HG03469 (cell line): Measurements from ENCODE around the gene BACH2.
"Not testable (repeated sequence)": the region's sequence is repeated elsewhere in the genome, so short reads cannot be mapped to it uniquely, and the experiment has no call there.

Experiments
- ATAC-seq: cut with Tn5 transposase; IDR thresholded peaks from one replicate; pipeline ENCODE4 v1.9.1; 2021; ENCODE audit warnings: mild to moderate bottlenecking, moderate library complexity, moderate number of reproducible peaks; ENCODE audit not compliant: unreplicated experiment

The BACH2 gene

DNA sequence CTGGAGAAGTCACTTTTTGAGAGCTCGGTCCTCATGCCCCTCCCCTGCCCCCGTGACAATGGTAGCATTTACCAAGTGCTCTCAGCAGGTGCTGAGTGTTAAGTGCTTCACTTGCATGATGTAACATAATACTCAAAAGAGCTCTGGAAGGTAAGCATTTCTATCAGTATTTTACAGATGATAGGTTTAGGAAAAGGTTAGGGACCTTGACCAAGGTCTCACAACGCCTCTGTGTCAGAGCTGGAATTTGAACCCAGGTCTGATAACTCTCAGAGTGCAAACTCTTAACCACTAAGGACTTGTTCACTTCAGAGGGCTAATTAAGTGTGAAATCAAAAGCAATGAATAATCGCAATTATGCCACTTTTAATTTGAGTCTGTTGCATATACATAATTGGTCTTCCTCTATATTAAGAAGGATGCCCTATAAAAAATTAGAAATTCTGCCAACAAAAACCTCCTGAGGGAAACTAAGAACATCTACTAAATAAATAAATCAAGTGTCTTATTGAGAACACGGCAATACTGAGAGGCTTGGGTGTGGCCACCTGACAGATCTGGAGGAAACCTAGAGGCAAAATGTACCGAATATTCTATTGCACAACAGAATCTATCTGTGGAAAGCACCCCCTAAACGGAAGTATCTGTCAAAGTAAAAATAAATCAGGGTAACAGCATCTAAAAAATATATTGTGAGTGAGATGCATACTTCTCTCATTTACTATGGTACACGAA lies 109.8 kb downstream of the BACH2 start:
- ATAC-seq, result no peak

DNA sequence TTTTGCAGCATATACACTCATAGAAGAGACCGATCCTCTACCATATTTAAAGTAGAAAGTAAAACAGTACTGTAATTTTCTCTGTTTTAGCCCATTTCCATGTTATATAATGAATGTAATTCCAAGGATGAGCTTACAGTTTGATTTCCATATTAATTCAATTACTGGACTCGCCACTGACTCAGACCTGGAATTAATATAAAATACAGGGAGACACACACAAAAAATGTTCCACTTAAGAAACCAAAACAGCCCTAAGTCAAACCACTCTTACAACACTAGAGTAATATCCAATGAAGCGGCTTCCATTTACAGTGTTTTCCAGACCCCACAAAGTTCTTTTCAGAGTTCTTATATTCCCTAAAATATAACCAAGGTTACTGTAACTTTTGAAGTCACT lies 110.6 kb downstream of the BACH2 start:
- ATAC-seq, result no peak

DNA sequence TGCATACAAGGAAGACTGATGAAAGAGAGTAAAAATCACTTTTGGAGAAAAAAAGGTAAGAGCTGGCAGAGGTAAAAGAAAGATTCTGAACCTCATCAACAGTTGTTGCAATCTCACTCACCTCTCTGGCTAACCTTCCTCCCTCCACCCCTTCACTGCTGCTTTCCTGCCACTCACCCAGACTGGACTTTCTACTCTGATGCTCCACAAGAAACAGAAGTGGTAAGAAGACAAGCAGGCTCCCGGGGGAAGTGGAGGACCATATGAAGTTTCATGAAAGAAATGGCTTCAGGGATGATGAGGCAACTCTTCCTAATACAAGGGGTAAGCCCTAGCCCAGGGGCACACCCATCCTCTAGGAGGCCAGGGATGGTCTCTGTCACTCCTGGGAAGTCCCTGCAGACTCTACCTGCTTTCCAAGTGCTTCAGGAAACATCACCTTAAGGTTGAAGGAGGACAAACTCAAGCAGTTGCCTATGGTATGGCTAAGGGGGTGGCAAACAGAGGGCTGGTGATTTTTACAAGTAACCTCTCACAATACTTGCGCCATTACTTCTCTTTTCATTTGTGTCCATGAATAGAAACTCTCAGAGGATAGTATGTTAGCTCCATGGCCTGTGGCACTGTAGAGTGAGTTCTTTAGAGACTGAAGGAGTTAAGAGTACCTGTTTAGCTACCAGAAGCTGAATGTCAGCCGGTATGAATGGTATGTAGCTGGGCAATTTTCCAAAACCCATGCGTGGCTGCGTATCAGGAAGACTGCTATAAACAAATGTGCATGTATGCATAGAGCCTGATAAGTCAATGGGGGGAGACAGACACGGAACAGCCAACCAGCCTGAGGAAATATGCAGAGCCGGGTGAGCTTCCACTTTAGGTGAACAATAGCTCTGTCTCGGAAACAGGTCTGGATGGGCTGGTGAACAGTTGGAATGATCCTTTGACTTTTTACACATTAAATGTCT lies 112.0 kb downstream of the BACH2 start:
- no peak for ATAC-seq

DNA sequence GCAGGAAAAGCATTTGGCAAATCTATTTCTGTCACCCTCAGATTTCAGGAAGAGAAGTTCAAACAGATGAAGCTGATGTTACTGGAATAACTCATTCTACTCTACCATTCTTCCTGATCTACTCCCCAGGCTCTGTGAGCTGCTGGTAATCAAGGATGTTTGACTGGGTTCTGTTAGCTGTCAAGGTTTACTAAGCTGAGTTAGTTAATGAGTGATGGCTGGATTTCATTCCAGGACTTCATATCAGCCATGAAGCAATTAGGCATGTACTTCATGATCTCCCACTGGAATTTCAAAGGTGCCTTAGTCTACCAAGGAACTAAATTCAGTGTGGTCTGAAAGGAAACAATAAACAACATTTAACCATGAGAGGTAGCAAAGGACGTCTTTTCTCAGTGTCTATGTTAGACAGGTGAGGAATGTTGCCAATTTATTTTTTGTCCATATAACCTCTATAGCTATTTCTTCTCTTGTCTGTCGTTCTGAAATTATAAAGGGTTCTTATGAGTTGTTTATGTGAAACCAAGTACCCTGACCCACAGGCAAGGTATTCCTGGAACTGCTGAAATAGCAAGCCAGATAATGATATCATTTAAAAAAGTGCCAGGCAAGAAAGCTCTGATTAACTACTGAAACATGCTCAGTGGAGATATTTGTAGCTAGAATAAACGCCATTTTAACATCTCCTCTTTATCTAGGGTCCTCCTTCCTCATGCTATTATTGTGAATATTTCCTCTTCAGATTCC lies 112.9 kb downstream of the BACH2 start:
- no peak for ATAC-seq

DNA sequence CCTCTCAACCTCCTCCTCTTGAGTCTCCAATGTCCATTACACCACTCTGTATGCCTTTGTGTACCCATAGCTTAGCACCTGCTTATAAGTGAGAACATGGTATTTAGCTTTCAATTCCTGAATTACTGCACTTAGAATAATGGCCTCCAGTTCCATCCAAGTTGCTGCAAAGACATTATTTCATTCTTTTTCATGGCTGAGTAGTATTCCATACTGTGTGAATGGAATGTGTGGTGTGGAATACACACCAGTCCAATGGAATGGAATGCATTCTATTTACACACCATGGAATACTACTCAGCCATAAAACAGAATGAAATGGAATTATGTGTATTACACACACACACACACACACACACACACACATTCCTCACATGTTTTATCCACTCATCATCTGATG lies 116.1 kb downstream of the BACH2 start:
- no peak for ATAC-seq

DNA sequence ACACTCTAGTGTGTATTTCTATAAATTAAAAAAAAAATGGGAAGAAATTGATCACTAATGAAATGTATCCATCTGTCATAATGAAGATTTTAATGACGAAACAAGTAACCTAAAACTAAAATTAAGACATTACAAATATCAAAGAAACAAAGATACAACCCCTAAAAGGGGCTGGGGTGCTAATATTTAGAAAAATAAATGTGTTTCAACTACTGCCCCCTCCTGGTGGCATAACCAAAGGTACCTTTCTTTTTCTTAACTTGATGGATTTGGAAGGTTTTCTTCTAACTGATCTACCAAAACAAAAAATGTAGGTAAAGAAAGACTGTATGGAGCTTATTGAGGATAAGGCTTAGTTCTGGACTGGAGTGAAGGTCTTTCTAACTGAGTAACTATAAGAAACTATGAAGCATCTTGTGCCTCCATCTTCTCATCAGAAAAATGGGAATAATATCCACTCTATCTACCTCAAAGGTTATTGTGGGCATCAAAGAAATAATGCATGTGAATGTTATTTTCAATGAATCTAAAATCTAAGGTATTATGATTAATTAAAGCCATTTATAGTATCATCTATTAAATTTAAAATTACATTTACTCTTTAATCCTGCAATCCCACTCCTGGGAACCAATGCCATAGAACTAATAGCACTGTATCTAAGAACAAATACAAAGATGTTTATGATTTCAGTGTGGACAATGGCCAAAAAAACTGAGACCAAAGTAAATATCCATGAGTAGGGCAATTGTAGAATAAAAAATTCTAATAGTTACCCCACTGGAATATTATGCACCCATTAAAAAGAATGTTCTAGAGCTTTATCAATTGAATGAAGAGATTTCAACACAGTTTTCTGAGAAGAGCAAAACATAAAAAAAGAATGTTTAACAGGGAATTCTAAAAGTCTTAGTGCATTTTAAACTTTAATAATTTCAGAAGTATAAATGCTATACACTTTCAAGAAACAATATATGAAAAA lies 117.2 kb downstream of the BACH2 start:
- no peak for ATAC-seq

DNA sequence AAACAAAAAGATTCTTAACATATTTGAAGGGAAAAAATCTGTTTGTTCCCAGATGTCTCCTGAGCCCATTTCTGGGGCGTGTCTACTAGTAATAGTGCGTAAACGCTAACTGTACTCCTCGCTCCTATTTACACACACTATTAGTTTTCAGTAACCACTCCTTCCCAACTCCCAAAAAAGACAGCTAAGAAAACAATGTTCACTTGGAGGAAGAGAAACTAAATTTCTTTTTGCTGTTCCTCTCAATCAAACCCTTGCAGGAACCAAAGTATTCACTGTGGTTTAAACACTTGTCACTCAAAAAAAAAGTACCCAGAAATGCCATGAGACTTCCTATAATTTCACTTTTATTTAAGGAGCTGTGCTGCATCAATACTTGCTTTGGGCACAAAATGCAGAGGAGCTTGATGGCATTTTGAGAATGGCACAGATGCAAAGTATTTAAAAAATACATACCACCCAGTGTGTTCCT lies 118.2 kb downstream of the BACH2 start:
- no peak for ATAC-seq

DNA sequence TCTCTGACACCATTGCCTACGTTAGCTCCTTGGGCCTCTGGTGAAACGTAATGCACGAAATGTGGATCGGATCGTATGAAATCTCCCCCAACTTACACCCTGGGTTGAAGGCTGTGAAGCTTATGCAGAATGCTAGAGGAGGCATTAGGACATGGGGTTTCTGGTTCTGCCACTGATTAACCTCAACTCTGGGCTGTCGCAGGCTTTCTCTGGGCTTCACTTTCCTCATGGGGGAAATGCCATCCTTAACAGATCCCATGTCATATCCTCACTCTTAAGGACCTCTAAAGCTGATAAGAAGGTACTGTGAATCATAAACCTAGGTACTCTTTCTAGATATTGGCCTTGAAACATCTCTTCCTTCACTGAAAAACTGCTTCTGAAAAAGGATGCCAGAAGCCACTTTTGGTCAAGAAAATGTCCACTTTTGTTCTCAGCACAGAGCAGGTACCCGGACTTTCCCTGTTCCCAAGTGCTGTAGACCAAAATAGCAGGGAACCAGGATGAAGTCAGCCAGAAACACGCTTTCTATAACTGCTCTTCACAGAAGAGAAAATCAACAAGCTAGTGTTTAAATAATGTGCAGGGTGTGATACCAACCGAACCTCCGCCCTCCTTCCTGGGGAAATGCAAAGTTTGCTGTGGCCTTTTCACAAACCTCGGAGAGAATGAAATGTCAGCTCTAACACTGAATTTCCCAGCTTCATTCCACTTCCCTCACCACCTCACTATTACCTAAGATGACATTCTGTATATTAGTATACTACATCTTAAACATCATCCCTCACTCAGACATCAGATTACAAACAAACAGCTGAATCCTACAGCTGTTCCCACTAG lies 118.9 kb downstream of the BACH2 start:
- no peak for ATAC-seq

DNA sequence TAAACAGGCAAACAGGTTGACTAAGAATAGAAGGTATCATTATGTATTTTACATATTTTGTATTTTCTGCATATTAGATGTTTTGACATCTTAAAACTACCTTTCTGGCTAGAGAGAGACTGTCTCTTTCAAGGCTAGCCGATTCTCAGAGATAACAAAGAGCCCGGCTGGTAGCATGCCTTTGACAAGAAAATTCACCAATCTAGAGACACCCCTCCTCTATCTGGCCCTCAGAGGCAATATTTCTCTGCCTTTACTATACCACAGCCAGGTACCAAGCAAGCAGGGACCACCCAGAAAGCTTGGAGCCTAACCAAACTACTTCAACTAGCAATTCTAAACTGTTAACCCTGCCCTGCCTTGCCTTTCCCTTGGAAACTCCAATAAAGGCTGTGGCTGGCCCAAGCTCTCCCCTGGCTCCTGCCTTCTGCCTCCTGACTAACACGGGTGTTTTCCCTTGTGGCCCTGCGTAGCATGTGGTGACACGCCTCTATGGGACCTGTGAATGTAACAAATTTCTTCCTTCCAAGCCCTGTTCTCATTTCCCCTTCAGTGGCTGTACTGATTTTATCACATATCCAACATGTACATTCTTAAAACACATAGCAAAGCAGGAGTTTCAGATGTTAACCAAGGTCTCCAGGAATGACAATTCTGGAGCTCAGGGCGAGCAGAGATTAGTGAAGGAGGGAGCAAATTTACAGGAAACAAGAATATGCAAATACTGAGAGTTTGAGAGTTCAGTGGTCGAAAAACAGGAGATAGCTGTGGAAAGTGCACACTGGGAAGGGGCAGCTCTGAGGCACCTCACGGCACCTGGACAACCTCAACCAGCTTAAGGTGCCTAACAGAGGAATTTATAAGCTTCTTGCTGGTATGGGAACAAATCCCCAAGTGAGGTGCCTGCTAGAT lies 120.8 kb downstream of the BACH2 start:
- no peak for ATAC-seq

DNA sequence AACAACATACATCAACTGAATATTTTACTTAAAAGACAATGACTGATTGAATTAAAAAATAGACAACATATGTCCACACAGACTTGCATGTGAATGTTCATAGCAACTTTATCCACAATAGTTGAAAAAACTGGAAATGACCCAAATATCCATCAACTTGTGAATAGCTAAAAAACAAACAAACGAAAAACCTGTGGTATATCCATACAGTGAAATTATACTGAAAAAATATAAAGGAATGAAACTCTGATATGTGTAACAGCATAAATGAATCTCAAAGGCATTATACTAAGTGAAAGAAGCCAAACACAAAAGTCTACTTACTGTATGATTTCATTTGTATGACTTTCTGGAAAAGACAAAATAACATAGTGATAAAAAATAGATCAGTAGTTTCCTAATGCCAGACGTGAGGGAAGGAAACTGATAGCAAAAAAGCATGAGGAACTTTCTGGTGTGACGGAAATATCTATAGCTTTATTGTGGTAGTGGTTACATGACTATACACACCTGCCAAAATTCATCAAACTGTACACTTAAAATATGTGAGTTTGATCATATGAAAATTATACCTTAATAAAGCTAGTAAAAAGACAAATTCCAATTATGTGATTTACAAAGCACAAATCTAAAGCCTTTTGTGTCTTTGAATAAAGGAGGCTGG lies 123.2 kb downstream of the BACH2 start:
- ATAC-seq, result no peak

DNA sequence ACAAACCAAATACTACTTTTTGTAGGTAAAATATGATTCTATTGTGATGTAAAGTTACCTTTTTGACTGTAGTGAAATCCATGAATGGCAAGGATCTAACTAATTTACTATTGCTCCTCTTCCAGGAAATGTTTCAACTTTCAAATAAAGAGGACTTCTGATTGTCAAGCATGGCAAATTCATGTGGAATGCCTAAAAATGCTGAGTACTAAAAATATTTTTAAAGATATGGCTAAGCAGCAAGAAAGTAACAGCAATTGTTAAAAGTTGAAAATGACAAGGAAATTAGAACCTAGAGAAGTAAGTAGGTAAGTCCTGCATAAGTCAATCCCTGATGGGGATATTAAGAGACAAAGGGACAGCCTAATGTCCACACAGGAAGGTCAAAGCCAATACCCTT lies 126.0 kb downstream of the BACH2 start:
- no peak for ATAC-seq

DNA sequence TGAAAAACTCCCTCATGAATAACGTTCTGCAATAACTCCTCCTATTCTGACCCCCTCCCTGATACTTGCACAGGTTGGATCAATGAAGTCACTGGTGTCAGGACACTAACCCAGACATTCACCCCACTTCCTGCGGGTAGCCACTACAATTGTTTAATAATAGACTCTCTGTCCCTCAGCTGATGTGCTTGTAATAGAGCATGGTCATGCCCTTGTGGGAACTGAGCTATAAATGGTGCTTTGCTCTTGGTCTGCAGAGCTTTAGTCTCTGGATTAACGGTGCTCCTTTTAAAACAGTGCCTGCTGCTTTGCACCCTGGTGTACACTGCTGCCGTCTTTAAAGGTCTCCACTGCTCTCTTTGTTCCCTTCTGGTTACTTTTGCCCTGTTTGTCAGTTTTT lies 127.3 kb downstream of the BACH2 start:
- no peak for ATAC-seq

DNA sequence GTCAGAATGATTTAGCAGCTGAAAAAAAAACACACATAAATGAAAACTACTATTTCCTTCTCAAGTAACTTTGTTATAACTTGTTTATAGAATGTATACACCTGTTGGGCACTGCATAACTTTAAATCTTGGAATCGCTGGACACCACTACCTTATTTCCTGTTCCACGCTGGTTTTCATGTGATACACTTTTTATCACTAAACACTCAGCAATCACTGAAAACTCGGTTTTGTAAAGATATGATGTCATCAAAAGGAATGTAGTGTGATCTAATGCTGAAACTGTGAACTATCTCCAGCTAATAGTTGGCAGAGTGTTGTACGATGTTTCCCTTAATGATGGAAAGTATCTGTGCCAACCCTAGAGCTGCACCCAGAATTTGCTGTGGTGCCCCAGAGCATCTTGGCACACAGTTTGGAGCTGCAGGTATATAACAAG lies 127.9 kb downstream of the BACH2 start:
- ATAC-seq, result no peak

DNA sequence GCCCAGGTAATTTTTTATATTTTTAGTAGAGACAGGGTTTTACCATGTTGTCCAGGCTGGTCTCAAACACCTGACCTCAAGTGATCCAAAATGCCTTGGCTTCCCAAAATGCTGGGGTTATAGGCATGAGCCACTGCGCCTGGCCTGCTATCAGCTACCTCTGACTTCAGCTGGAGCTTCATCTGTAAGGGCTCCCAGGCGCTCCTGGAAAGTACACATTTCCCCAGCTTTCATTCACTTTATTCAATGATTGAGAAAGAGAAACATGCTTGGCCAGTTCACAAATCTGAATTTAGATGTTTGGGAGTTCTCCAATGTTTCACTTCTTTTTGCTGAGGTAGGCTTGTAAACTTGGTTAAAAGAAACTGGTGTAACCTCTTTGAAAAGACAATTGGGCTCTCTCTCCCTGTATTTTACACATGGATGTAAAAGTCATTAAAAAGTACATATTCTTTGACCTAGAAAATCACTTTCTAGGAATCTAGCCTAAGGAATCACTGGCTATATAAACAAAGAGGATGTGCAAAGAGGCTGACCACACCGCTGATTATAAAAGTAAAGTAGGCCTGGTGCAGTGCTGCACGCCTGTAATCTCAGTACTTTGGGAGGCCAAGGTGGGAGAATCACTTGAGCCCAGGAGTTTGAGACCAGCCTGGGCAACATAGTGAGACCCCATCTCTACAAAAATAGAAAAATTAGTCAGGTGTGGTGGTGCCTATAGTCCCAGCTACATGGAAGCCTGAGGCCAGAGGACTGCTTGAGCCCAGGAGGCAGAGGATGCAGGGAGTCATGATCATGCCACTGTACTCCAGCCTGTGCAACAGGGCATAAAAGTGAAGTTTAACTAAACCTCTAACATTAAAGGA lies 128.9 kb downstream of the BACH2 start:
- ATAC-seq, result no peak

DNA sequence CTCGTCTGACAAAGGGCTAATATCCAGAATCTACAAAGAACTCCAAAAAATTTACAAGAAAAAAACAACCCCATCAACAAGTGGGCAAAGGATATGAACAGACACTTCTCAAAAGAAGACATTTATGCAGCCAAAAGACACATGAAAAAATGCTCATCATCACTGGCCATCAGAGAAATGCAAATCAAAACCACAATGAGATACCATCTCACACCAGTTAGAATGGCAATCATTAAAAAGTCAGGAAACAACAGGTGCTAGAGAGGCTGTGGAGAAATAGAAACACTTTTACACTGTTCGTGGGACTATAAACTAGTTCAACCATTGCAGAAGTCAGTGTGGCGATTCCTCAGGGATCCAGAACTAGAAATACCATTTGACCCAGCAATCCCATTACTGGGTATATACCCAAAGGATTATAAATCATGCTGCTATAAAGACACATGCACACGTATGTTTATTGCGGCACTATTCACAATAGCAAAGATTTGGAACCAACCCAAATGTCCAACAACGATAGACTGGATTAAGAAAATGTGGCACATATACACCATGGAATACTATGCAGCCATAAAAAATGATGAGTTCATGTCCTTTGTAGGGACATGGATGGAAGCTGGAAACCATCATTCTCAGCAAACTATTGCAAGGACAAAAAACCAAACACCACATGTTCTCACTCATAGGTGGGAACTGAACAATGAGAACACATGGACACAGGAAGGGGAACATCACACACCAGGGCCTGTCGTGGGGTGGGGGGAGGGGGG lies 130.3 kb downstream of the BACH2 start:
- ATAC-seq, result not testable (repeated sequence)
